Dedifferentiated amniotic fluid mesenchymal stem cell (primary cell): Measurements from ENCODE around the gene MTG1.
"Not testable (repeated sequence)": the region's sequence is repeated elsewhere in the genome, so short reads cannot be mapped to it uniquely, and the experiment has no call there.

ENCODE experiments used
- DNase-seq: peaks from one replicate; pipeline ENCODE4 v3.0.0-alpha.2; 2016; ENCODE audit errors: extremely low spot score

MTG1 gene

GRCh38 chr10:133378251-133379096, 15.5 kb upstream of the MTG1 start:
- peak; percentile 22 for DNase-seq

GRCh38 chr10:133379152-133379800, 14.7 kb upstream of the MTG1 start, which contains the start of gene PAOX:
Gene PAOX (plus strand): TSS chr10:133379262. CDS start chr10:133379317, 55 bp downstream.
- DNase-seq: no peak

- no peak for DNase-seq
Measured at GRCh38 chr10:133379801-133380666, 13.9 kb upstream of the MTG1 start.

GRCh38 chr10:133381036-133381435, 12.9 kb upstream of the MTG1 start:
- DNase-seq: no peak

GRCh38 chr10:133383551-133383950, 10.4 kb upstream of the MTG1 start:
- DNase-seq: no peak

- no peak for DNase-seq
Measured at GRCh38 chr10:133384071-133384470, 9.9 kb upstream of the MTG1 start.

GRCh38 chr10:133385214-133385613, 8.7 kb upstream of the MTG1 start:
- DNase-seq: no peak

- DNase-seq: not testable (repeated sequence)
Measured at GRCh38 chr10:133386951-133387350, 7.0 kb upstream of the MTG1 start.

GRCh38 chr10:133388236-133388972, 5.6 kb upstream of the MTG1 start:
- no peak for DNase-seq

- no peak for DNase-seq
Measured at GRCh38 chr10:133388973-133389818, 4.8 kb upstream of the MTG1 start.

- DNase-seq: no peak
Measured at GRCh38 chr10:133390597-133391248, 3.2 kb upstream of the MTG1 start.

GRCh38 chr10:133391249-133391635, 2.7 kb upstream of the MTG1 start:
- DNase-seq: no peak

GRCh38 chr10:133391761-133392518, 2.0 kb upstream of the MTG1 start:
- DNase-seq: no peak

- no peak for DNase-seq
Measured at GRCh38 chr10:133393401-133394063, 425 bp upstream of the MTG1 start.

GRCh38 chr10:133394801-133395221, 854 bp downstream of the MTG1 start:
- no peak for DNase-seq

- DNase-seq: no peak
Measured at GRCh38 chr10:133396035-133396624, 2.2 kb downstream of the MTG1 start.

GRCh38 chr10:133397938-133398337, 4.0 kb downstream of the MTG1 start:
- no peak for DNase-seq

- DNase-seq: no peak
Measured at GRCh38 chr10:133399123-133399601, 5.2 kb downstream of the MTG1 start.
